ENCODE results near the gene SMYD1.
A peak's percentile ranks its signal among the peaks of the same experiment; 100 is the strongest.
"Not testable (repeated sequence)": the region's sequence is repeated elsewhere in the genome, so short reads cannot be mapped to it uniquely, and the experiment has no call there.

The SMYD1 gene

DNA sequence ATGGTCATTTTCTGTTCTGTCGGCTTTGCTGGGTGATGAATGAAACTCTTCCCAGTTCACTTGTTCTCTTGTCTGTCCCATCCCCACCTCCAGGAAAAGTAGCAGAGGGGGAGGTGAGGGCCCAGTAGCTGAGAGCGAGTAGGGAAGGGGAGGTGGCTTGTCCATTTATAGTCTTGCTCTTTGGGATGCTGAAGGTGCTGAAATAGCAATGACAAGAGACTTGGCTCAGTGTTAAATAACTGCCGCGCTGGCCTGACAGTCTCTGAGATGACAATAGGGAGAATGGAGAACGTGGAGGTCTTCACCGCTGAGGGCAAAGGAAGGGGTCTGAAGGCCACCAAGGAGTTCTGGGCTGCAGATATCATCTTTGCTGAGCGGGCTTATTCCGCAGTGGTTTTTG, at the start of gene SMYD1:
Gene SMYD1 (plus strand): TSS at position 228 of the 400 bp plus-strand sequence. CDS start 40 bp downstream, at position 268.
- DNase-seq, result no peak

GRCh38 chr2:88018077-88018805, 49.4 kb upstream of the SMYD1 start:
- DNase-seq, result not testable (repeated sequence)

GRCh38 chr2:88018909-88019308, 48.7 kb upstream of the SMYD1 start:
- no peak for DNase-seq

DNA sequence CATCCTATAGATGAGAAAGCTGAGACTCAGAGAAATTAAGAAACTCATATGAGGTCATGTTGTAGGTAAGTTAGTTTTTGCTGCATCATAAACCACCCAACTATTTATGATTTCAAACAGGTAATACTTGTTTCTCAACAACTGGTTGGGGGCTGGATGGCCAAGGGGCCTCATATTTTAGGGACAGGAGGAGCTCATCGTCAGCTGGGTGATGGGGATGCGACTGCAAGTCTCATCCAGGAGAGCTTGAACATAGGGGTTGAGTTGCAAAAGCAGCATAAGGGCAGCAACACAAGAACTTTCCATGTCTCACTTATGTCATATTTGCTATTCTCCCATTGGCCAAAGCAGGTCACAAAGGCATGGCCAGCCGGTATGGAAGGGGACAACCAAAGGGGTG, 47.6 kb upstream of the SMYD1 start:
- DNase-seq, result no peak

GRCh38 chr2:88022669-88022921, 45.0 kb upstream of the SMYD1 start:
- DNase-seq, result no peak

GRCh38 chr2:88024509-88024908, 43.1 kb upstream of the SMYD1 start:
- no peak for DNase-seq

GRCh38 chr2:88027697-88028389, 39.8 kb upstream of the SMYD1 start:
- DNase-seq, result no peak

DNA sequence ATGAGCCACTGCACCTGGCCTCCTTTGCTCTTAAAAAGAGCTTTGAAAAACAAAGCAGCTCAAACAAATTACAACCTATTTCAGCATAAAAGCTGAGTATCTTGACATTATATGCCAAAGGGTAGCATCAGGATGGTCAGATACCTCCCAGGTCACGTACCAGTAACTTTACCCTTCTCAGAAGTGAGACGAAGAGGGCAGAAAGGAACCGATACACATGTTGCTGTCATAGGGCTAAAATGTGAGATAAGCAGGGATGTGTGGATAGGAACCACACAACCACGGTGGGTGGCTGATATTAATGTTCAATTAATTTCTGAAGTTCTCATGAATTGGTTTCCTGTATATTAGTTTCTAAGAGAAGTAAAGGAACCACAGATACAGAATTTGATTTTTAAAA, 38.7 kb upstream of the SMYD1 start:
- DNase-seq, result no peak

DNA sequence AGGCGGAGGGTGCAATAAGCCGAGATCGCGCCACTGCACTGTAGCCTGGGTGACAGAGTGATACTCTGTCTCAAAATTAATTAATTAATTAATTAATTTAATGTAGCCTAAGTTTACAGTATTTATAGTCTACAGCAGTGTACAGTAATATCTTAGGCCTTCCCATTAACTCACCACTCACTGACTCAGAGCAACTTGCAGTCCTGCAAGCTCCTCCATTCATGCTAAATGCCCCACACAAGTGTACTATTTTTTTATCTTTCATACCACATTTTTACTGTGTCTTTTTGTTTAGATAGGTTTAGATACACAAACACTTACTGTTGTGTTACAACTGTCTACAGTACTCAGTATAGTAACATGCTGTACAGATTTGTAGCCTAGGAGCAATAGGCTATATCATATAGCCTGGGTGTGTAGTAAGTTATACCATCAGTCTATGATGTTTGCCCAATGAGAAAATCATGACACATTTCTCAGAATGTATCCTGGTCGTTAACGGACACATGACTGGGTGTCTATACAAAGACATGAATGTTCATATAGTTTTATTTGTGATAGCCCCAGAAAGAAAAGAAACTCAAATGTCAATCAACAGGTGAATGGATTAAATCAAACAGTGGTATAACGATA, 35.4 kb upstream of the SMYD1 start:
- DNase-seq, result no peak

DNA sequence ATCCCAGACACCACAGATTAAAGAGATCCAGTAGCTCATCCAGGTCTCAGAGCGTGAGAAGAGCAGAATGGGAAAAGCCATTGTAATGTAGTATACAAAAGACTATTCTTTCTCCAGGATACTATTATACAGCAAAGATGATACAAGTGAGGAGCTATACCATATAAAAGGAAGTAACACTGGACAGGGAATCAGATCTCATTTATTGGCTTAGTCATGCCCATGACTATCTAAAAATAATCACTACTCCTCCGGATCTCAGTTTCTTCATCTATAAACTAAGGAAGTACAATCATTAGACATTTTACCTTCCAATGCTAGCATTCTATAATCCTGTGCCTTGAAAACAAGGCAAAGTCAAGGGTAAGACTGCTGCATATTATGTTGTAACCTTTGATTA, 31.4 kb upstream of the SMYD1 start:
- DNase-seq, result no peak

GRCh38 chr2:88036606-88037005, 31.0 kb upstream of the SMYD1 start:
- no peak for DNase-seq

GRCh38 chr2:88038263-88039105, 29.1 kb upstream of the SMYD1 start:
- DNase-seq, result no peak

GRCh38 chr2:88042476-88042875, 25.1 kb upstream of the SMYD1 start:
- DNase-seq, result no peak

- not testable (repeated sequence) for DNase-seq
Observed at GRCh38 chr2:88045561-88045960, 22.1 kb upstream of the SMYD1 start.

DNA sequence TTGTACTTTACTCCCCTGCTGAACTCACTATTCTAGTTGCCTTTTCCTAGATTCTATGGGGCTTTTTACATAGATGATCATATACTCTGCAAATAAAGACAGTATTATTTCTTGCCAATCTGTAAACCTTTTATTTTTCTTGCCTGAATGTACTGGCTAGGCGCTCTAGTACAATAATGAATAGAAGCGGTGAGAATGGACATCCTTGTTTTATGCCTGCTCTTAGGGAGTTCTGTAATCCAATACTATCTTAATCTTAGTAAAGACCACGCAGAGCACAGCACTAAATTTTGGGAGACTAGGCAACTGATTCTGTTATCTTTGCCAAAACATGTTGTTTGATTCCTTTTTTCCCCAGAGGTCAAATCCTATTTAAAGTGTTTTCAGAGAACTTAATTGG, 19.1 kb upstream of the SMYD1 start:
- no peak for DNase-seq

DNA sequence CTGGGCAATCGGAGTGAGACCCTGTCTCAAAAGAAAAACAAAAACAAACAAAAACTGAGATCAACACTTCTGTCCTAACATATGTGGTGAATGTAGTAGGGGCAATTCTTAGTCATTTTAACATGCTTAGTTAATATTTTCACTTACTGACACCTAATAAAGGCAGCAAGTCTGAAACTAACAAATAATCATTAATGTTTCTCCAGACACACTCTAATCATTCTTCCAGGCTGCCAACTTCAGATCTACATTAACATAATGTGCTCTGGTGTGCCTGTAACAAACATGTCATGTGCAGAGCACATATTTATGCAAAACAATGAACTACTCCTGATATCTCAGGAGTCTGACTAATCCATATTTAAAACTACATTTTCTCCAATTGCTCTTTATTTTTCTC, 18.0 kb upstream of the SMYD1 start:
- DNase-seq, result no peak

GRCh38 chr2:88051792-88052191, 15.8 kb upstream of the SMYD1 start:
- DNase-seq, result no peak

DNA sequence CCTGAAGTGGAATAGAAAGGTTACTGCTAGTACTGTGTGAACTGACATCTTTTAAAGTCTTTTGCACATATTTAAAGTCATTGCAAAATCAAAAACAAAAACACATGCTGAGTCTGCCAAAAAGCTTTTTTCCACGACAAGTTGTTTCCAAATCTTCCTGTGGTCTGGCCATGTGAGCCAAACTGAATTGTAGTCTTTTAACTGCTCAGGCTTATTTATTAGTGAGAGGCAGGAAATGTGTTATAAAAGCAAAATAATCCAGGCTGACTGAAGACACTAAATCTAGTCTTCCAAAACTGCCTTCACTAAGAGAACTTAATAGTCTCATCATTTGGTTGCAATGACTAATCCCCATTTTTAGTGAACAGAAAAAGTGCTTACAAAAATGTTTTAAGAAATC, 14.3 kb upstream of the SMYD1 start:
- DNase-seq, result no peak

GRCh38 chr2:88053934-88054781, 13.5 kb upstream of the SMYD1 start:
- no peak for DNase-seq

GRCh38 chr2:88054782-88055370, 12.7 kb upstream of the SMYD1 start:
- no peak for DNase-seq

DNA sequence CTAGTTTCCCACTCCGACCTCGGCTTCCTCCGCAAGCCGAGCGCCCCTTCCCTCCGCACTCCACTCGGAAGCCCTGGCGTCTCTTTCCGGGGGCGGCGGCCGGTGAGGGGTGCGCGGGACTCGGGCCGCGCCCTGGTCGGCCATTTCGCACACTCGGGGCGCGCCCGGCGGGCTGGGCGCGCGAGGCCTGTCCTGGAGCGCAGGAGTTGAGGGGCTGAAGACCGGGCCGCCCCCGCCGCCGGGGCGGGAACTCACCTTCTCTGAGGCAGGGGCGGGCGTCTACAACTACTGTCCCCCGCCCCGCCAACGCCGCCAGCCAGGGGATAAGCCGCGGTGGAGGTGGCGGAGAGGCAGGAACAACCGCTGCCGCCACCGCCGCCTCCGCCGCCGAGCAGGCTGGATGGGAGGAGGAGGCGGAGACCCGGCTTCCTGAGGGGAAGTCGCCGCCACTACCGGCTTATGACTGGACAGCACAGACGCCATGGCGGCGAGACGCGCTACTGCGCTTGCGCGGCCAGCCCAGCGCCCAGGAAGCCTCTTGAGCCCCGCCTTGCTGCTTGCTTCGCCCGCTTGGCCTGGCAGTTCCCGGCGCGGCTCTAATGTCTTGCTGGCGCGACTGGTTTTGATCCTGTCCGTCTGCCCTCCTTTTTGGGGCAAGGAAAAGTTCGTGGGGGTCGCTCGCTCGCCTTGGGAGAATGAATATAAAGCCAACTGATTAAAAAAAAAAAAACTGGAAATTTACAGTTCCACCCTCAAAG, 12.1 kb upstream of the SMYD1 start, which contains the start of gene KRCC1:
Gene KRCC1 (minus strand): TSS at position 413 of the 758 bp plus-strand sequence. CDS start 27,220 bp downstream, outside the sequence.
- peak; percentile 93 for DNase-seq

Data from activated gamma-delta T cell treated with Interleukin-2 at 50 U/mL for 16 hours (primary cell).